HUDEP-2 (cell line): ENCODE data around the gene CRYBB3.
"Not testable (repeated sequence)": the region's sequence is repeated elsewhere in the genome, so short reads cannot be mapped to it uniquely, and the experiment has no call there.

Source experiments
- DNase-seq, 76 experiments: peaks; one replicate each; lab custom pipeline; 2025; ENCODE audit not compliant: unreplicated experiment in 76 of 76; lab: John Stamatoyannopoulos, UW

Gene CRYBB3

GRCh38 chr22:25235547-25236290 is 36.1 kb downstream of the CRYBB3 start:
- DNase-seq = peak in 72 of 76 experiments; percentile 4 to 84 (median 64)

GRCh38 chr22:25236417-25236816 is 36.8 kb downstream of the CRYBB3 start:
- DNase-seq = no peak

- DNase-seq = no peak
These were observed 37.8 kb downstream of the CRYBB3 start for GRCh38 chr22:25237503-25237902.

GRCh38 chr22:25238058-25238457 is 38.4 kb downstream of the CRYBB3 start:
- not testable (repeated sequence) for DNase-seq

- DNase-seq = not testable (repeated sequence)
These were observed 55.5 kb downstream of the CRYBB3 start for GRCh38 chr22:25255169-25255568.
